ENCODE data around the gene CUBN. TPM values are rescaled to one million over a fixed set of nuclear protein-coding genes. Genes with fewer than 3 reads are reported as not detected.

CUBN gene
- total RNA-seq, 1 experiment from 2014 or later = 0.46 TPM

- Mint-ChIP-seq H3K9me3 (no peaks in the 10 kb centered on the region), H3K27me3 (ENCODE audit: low read depth) (no peaks in the 10 kb centered on the region; the same call in 1 of the 2 replicates), H3K36me3 (no peaks in the 10 kb centered on the region), H3K4me3 (no peak overlapping the region), H3K27ac (no peak overlapping the region), H3K4me1 (peaks cover 12% of the 10 kb centered on the region)
- no peak for ATAC-seq
- DNase-seq (ENCODE audit: low spot score) = no peak
- TF ChIP-seq ZBTB43 (CRISPR knock-in tag; IDR thresholded peaks at IDR 0.05) (no peak), CDX4 (CRISPR knock-in tag; IDR thresholded peaks at IDR 0.05; ENCODE audit: borderline replicate concordance) (no peak), NR3C1 (CRISPR knock-in tag; conservative IDR thresholded peaks at IDR 0.05; ENCODE audit: low read depth) (no peak), ZNF532 (CRISPR knock-in tag; IDR thresholded peaks at IDR 0.05; ENCODE audit: borderline replicate concordance) (no peak), IRF2 (CRISPR knock-in tag; IDR thresholded peaks at IDR 0.05; ENCODE audit: borderline replicate concordance, low read depth) (no peak), ZNF416 (CRISPR knock-in tag; IDR thresholded peaks at IDR 0.05) (no peak), OVOL2 (CRISPR knock-in tag; IDR thresholded peaks at IDR 0.05; ENCODE audit: borderline replicate concordance) (no peak), PREB (CRISPR knock-in tag; IDR thresholded peaks at IDR 0.05; ENCODE audit: borderline replicate concordance) (no peak), PRRX2 (CRISPR knock-in tag; IDR thresholded peaks at IDR 0.05) (no peak), JUN (CRISPR knock-in tag; IDR thresholded peaks at IDR 0.05) (no peak), SMAD4 (CRISPR knock-in tag; IDR thresholded peaks at IDR 0.05) (no peak), FOXP4 (CRISPR knock-in tag; IDR thresholded peaks at IDR 0.05) (no peak), SMAD3 (CRISPR knock-in tag; IDR thresholded peaks at IDR 0.05; ENCODE audit: borderline replicate concordance) (no peak), E2F5 (CRISPR knock-in tag; IDR thresholded peaks at IDR 0.05) (no peak), CREB1 (CRISPR knock-in tag; IDR thresholded peaks at IDR 0.05) (no peak), CBFB (CRISPR knock-in tag; IDR thresholded peaks at IDR 0.05; ENCODE audit: low read depth) (no peak), FOXP1 (CRISPR knock-in tag; IDR thresholded peaks at IDR 0.05; ENCODE audit: borderline replicate concordance) (no peak), CTCF (IDR thresholded peaks at IDR 0.05) (no peak)
- ChIA-PET CTCF (interaction anchor here (0.9 kb wide), 1 partner anchor 119 kb away, joined by 3 read pairs; no protein-coding TSS in a partner anchor), POLR2A (interaction anchor here (1.0 kb wide), 1 partner anchor 340 kb away, joined by 3 read pairs; no protein-coding TSS in a partner anchor)
Measured at GRCh38 chr10:16890691-16891090, 238.9 kb downstream of the CUBN start.

All from WTC11 (cell line).